ENCODE results near the gene ATP8B3. TPM values are rescaled to one million over a fixed set of nuclear protein-coding genes. Genes with fewer than 3 reads are reported as not detected.

ATP8B3 gene
- total RNA-seq, 1 donor from 2014 or later: 2.5 TPM

GRCh38 chr19:1765904-1766799 is 45.9 kb downstream of the ATP8B3 start:
- Mint-ChIP-seq H3K36me3 (ENCODE audit: unreplicated experiment) (peaks cover 10% of the 10 kb centered on the region), H3K9me3 (ENCODE audit: unreplicated experiment) (peaks cover 8% of the 10 kb centered on the region), H3K27me3 (ENCODE audit: unreplicated experiment) (peaks cover 35% of the 10 kb centered on the region), H3K4me1 (ENCODE audit: low read depth, unreplicated experiment) (peaks cover 16% of the 10 kb centered on the region), H3K4me3 (ENCODE audit: unreplicated experiment) (no peak overlapping the region), H3K27ac (ENCODE audit: unreplicated experiment) (no peak overlapping the region)
- no peak for DNase-seq
- TF ChIP-seq CTCF (IDR thresholded peaks at IDR 0.05; ENCODE audit: partially characterized antibody, unreplicated experiment): no peak

- no peak for TF ChIP-seq CTCF (IDR thresholded peaks at IDR 0.05; ENCODE audit: partially characterized antibody, unreplicated experiment)
- no peak for DNase-seq
- peaks cover 8% of the 10 kb centered on the region for H3K9me3 Mint-ChIP-seq (ENCODE audit: unreplicated experiment)
- H3K27ac Mint-ChIP-seq (ENCODE audit: unreplicated experiment): peak overlapping the region; percentile 62
- H3K36me3 Mint-ChIP-seq (ENCODE audit: unreplicated experiment): peaks cover 3% of the 10 kb centered on the region
- peaks cover 16% of the 10 kb centered on the region for H3K4me1 Mint-ChIP-seq (ENCODE audit: low read depth, unreplicated experiment)
- peak overlapping the region; percentile 58 for H3K4me3 Mint-ChIP-seq (ENCODE audit: unreplicated experiment)
- peaks cover 40% of the 10 kb centered on the region for H3K27me3 Mint-ChIP-seq (ENCODE audit: unreplicated experiment)
Measured at GRCh38 chr19:1765232-1765903, 46.7 kb downstream of the ATP8B3 start.

- DNase-seq: no peak
- H3K27me3 Mint-ChIP-seq (ENCODE audit: unreplicated experiment): peaks cover 40% of the 10 kb centered on the region
- H3K36me3 Mint-ChIP-seq (ENCODE audit: unreplicated experiment): no peaks in the 10 kb centered on the region
- H3K27ac Mint-ChIP-seq (ENCODE audit: unreplicated experiment): no peak overlapping the region
- peak overlapping the region; percentile 58 for H3K4me3 Mint-ChIP-seq (ENCODE audit: unreplicated experiment)
- peaks cover 8% of the 10 kb centered on the region for H3K9me3 Mint-ChIP-seq (ENCODE audit: unreplicated experiment)
- no peak for TF ChIP-seq CTCF (IDR thresholded peaks at IDR 0.05; ENCODE audit: partially characterized antibody, unreplicated experiment)
- H3K4me1 Mint-ChIP-seq (ENCODE audit: low read depth, unreplicated experiment): peaks cover 16% of the 10 kb centered on the region
Measured at GRCh38 chr19:1764729-1765128, 47.3 kb downstream of the ATP8B3 start.

- no peak for DNase-seq
- peaks cover 7% of the 10 kb centered on the region for H3K9me3 Mint-ChIP-seq (ENCODE audit: unreplicated experiment)
- H3K36me3 Mint-ChIP-seq (ENCODE audit: unreplicated experiment): no peaks in the 10 kb centered on the region
- H3K27ac Mint-ChIP-seq (ENCODE audit: unreplicated experiment): peak overlapping the region; percentile 59
- peak overlapping the region; percentile 74 for H3K4me3 Mint-ChIP-seq (ENCODE audit: unreplicated experiment)
- H3K27me3 Mint-ChIP-seq (ENCODE audit: unreplicated experiment): peaks cover 39% of the 10 kb centered on the region
- TF ChIP-seq CTCF (IDR thresholded peaks at IDR 0.05; ENCODE audit: partially characterized antibody, unreplicated experiment): no peak
- peaks cover 14% of the 10 kb centered on the region for H3K4me1 Mint-ChIP-seq (ENCODE audit: low read depth, unreplicated experiment)
Measured at GRCh38 chr19:1763648-1764639, 48.1 kb downstream of the ATP8B3 start.
